Measurements from ENCODE around the gene PIAS3.
A peak's percentile ranks its signal among the peaks of the same experiment; 100 is the strongest.
"Not testable (repeated sequence)": the region's sequence is repeated elsewhere in the genome, so short reads cannot be mapped to it uniquely, and the experiment has no call there.

PIAS3 gene

DNA sequence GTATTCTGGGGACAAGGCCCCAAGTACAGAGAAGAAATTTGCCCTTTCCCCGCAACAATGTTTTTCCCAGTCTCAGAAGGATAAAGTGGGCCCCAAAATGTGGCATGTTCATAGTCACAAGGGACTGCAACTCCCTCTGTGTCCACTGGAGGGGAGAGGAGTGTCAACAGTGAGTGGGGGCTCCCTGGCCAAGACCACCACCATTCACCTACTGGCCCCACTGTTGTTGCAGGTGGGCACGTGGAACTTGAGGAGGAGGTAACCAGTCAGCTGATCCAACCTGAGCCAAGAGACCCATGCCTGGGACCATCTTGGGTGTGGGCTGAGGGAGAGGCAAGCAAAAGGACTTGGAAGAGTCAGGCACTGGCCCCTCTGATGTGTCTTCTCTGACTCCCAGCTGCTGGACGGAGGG is 12.7 kb downstream of the PIAS3 start:
- peaks cover 56% of the 10 kb centered on the region for H3K36me3 ChIP-seq (ENCODE audit: control insufficient read depth, insufficient read depth, low read length)
- H3K4me3 ChIP-seq (ENCODE audit: low read depth, low read length), result peak overlapping the region; percentile 73

DNA sequence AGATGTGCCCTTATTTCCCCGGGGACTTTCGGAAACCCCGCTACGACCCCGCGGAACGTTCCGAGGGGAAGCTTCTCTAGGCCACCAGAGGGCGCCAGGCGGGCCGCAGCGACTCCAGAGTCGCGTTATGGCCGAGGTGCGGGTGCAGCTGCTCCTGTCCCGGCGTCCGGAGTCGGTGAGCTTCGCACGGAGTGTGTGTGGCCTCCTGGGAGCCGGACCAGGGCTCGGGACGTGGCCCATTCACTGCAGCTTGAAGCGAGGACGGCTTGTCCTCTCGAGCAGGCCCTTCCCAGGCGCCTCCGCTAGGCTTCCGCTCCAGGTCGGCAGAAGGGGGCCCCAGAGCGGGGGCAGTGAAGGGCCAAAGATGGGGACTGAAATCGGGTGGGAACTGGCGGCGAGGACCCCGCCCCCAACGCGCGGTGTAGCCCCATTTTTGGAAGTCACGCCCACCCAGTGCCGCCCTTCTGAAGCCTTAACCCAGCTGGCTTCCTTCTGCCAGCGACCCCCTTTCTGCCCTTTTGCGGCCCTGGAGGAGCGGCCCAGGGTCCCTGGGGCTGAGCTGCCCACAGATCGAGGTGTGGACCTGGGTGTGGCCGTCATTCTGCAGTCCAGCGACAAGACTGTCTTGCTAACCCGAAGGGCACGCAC is 13.2 kb downstream of the PIAS3 start, which contains the start of gene NUDT17:
Gene NUDT17 (plus strand): TSS at position 117 of the 648 bp plus-strand sequence. CDS start 11 bp downstream, at position 128.
- Histone ChIP-seq H3K27me3 (ENCODE audit: control insufficient read depth, insufficient read depth, low read length) (no peaks in the 10 kb centered on the region), H3K27ac (ENCODE audit: low read depth, low read length) (no peak within 1 kb of the TSS), H3K4me3 (ENCODE audit: low read depth, low read length) (peak within 1 kb of the TSS; percentile 73), H3K4me1 (ENCODE audit: control insufficient read depth, insufficient read depth, low read length) (peaks cover 8% of the 10 kb centered on the region), H3K9ac (ENCODE audit: low read length) (peak within 1 kb of the TSS; percentile 71), H3K36me3 (ENCODE audit: control insufficient read depth, insufficient read depth, low read length) (peaks cover 56% of the 10 kb centered on the region), H3K9me3 (ENCODE audit: control insufficient read depth, insufficient read depth, low read depth, low read length) (no peaks in the 10 kb centered on the region)

More for the DNA sequence above, 12.7 kb downstream of the PIAS3 start:
- Histone ChIP-seq H3K27ac (ENCODE audit: low read depth, low read length) (no peak overlapping the region), H3K9me3 (ENCODE audit: control insufficient read depth, insufficient read depth, low read depth, low read length) (no peaks in the 10 kb centered on the region), H3K4me1 (ENCODE audit: control insufficient read depth, insufficient read depth, low read length) (peaks cover 8% of the 10 kb centered on the region), H3K9ac (ENCODE audit: low read length) (peak overlapping the region; percentile 71), H3K27me3 (ENCODE audit: control insufficient read depth, insufficient read depth, low read length) (no peaks in the 10 kb centered on the region)

- H3K9me3 ChIP-seq (ENCODE audit: control insufficient read depth, insufficient read depth, low read depth, low read length), result no peaks in the 10 kb centered on the region
- H3K36me3 ChIP-seq (ENCODE audit: control insufficient read depth, insufficient read depth, low read length), result peaks cover 56% of the 10 kb centered on the region
- peaks cover 8% of the 10 kb centered on the region for H3K4me1 ChIP-seq (ENCODE audit: control insufficient read depth, insufficient read depth, low read length)
- no peak overlapping the region for H3K27ac ChIP-seq (ENCODE audit: low read depth, low read length)
- H3K27me3 ChIP-seq (ENCODE audit: control insufficient read depth, insufficient read depth, low read length), result no peaks in the 10 kb centered on the region
- H3K9ac ChIP-seq (ENCODE audit: low read length), result peak overlapping the region; percentile 71
- H3K4me3 ChIP-seq (ENCODE audit: low read depth, low read length), result peak overlapping the region; percentile 73
Measured at GRCh38 chr1:145845144-145845513, 13.8 kb downstream of the PIAS3 start.

GRCh38 chr1:145843031-145843430 is 15.8 kb downstream of the PIAS3 start:
- Histone ChIP-seq H3K27me3 (ENCODE audit: control insufficient read depth, insufficient read depth, low read length) (no peaks in the 10 kb centered on the region), H3K9me3 (ENCODE audit: control insufficient read depth, insufficient read depth, low read depth, low read length) (no peaks in the 10 kb centered on the region), H3K27ac (ENCODE audit: low read depth, low read length) (no peak overlapping the region), H3K9ac (ENCODE audit: low read length) (no peak overlapping the region), H3K4me1 (ENCODE audit: control insufficient read depth, insufficient read depth, low read length) (peaks cover 8% of the 10 kb centered on the region), H3K36me3 (ENCODE audit: control insufficient read depth, insufficient read depth, low read length) (peaks cover 58% of the 10 kb centered on the region), H3K4me3 (ENCODE audit: low read depth, low read length) (no peak overlapping the region)

GRCh38 chr1:145837656-145838055 is 21.2 kb downstream of the PIAS3 start:
- Histone ChIP-seq H3K4me3 (ENCODE audit: low read depth, low read length) (no peak overlapping the region), H3K9me3 (ENCODE audit: control insufficient read depth, insufficient read depth, low read depth, low read length) (no peaks in the 10 kb centered on the region), H3K9ac (ENCODE audit: low read length) (no peak overlapping the region), H3K27me3 (ENCODE audit: control insufficient read depth, insufficient read depth, low read length) (no peaks in the 10 kb centered on the region), H3K36me3 (ENCODE audit: control insufficient read depth, insufficient read depth, low read length) (peaks cover 96% of the 10 kb centered on the region), H3K4me1 (ENCODE audit: control insufficient read depth, insufficient read depth, low read length) (no peaks in the 10 kb centered on the region), H3K27ac (ENCODE audit: low read depth, low read length) (no peak overlapping the region)

- not testable (repeated sequence) for H3K9ac ChIP-seq (ENCODE audit: low read length); H3K27ac ChIP-seq (ENCODE audit: low read depth, low read length); H3K27me3 ChIP-seq (ENCODE audit: control insufficient read depth, insufficient read depth, low read length); H3K9me3 ChIP-seq (ENCODE audit: control insufficient read depth, insufficient read depth, low read depth, low read length); H3K4me1 ChIP-seq (ENCODE audit: control insufficient read depth, insufficient read depth, low read length); H3K4me3 ChIP-seq (ENCODE audit: low read depth, low read length)
- peaks cover 92% of the 10 kb centered on the region for H3K36me3 ChIP-seq (ENCODE audit: control insufficient read depth, insufficient read depth, low read length)
Measured at GRCh38 chr1:145830810-145831209, 28.1 kb downstream of the PIAS3 start.

DNA sequence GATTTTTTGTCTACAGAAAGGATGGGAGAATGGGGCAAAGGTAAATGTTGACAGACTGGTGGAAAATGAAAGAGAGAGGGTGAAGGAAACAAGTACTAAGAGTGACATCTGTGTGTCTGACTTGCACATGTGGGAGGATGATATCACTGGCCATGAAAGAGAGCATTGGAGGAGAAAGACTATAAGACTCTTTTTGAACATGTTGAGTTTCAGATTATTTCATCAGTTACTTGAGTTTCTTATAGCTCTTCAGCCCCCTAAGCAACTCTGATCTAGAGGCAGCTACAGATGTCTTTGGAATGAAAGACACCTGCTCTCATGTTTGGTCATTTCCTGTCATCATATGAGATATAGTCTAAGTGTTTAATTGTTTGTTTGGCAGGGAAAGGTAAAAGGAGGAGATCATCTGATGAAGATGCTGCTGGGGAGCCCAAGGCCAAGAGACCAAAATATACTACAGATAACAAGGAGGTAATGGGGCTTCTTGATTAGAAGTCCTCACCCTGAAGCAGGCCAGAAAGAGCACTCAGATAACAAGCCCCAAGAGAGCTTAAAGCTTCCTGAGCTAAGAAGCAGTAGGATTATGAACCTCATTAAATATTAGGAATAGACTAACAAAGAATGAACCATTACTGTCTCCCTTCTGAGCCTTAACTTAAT is 30.4 kb downstream of the PIAS3 start:
- no peaks in the 10 kb centered on the region for H3K27me3 ChIP-seq (ENCODE audit: control insufficient read depth, insufficient read depth, low read length)
- no peak overlapping the region for H3K27ac ChIP-seq (ENCODE audit: low read depth, low read length)
- H3K4me1 ChIP-seq (ENCODE audit: control insufficient read depth, insufficient read depth, low read length), result no peaks in the 10 kb centered on the region
- no peak overlapping the region for H3K4me3 ChIP-seq (ENCODE audit: low read depth, low read length)
- no peaks in the 10 kb centered on the region for H3K9me3 ChIP-seq (ENCODE audit: control insufficient read depth, insufficient read depth, low read depth, low read length)
- H3K36me3 ChIP-seq (ENCODE audit: control insufficient read depth, insufficient read depth, low read length), result peaks cover 72% of the 10 kb centered on the region
- no peak overlapping the region for H3K9ac ChIP-seq (ENCODE audit: low read length)

GRCh38 chr1:145827966-145828365 is 30.9 kb downstream of the PIAS3 start:
- Histone ChIP-seq H3K4me3 (ENCODE audit: low read depth, low read length) (no peak overlapping the region), H3K9ac (ENCODE audit: low read length) (no peak overlapping the region), H3K36me3 (ENCODE audit: control insufficient read depth, insufficient read depth, low read length) (peaks cover 67% of the 10 kb centered on the region), H3K27ac (ENCODE audit: low read depth, low read length) (no peak overlapping the region), H3K4me1 (ENCODE audit: control insufficient read depth, insufficient read depth, low read length) (no peaks in the 10 kb centered on the region), H3K9me3 (ENCODE audit: control insufficient read depth, insufficient read depth, low read depth, low read length) (no peaks in the 10 kb centered on the region), H3K27me3 (ENCODE audit: control insufficient read depth, insufficient read depth, low read length) (no peaks in the 10 kb centered on the region)

- Histone ChIP-seq H3K27ac (ENCODE audit: low read depth, low read length) (no peak overlapping the region), H3K9me3 (ENCODE audit: control insufficient read depth, insufficient read depth, low read depth, low read length) (no peaks in the 10 kb centered on the region), H3K36me3 (ENCODE audit: control insufficient read depth, insufficient read depth, low read length) (peaks cover 50% of the 10 kb centered on the region), H3K4me3 (ENCODE audit: low read depth, low read length) (no peak overlapping the region), H3K27me3 (ENCODE audit: control insufficient read depth, insufficient read depth, low read length) (no peaks in the 10 kb centered on the region), H3K4me1 (ENCODE audit: control insufficient read depth, insufficient read depth, low read length) (no peaks in the 10 kb centered on the region), H3K9ac (ENCODE audit: low read length) (no peak overlapping the region)
Measured at GRCh38 chr1:145826030-145826429, 32.9 kb downstream of the PIAS3 start.

- Histone ChIP-seq H3K4me3 (ENCODE audit: low read depth, low read length) (peak overlapping the region; percentile 92), H3K27ac (ENCODE audit: low read depth, low read length) (peak overlapping the region; percentile 71; the same call in 1 of the 2 replicates), H3K27me3 (ENCODE audit: control insufficient read depth, insufficient read depth, low read length) (no peaks in the 10 kb centered on the region), H3K4me1 (ENCODE audit: control insufficient read depth, insufficient read depth, low read length) (no peaks in the 10 kb centered on the region), H3K9me3 (ENCODE audit: control insufficient read depth, insufficient read depth, low read depth, low read length) (no peaks in the 10 kb centered on the region), H3K36me3 (ENCODE audit: control insufficient read depth, insufficient read depth, low read length) (peaks cover 35% of the 10 kb centered on the region), H3K9ac (ENCODE audit: low read length) (peak overlapping the region; percentile 96)
Measured at GRCh38 chr1:145824499-145824842, 34.4 kb downstream of the PIAS3 start.

DNA sequence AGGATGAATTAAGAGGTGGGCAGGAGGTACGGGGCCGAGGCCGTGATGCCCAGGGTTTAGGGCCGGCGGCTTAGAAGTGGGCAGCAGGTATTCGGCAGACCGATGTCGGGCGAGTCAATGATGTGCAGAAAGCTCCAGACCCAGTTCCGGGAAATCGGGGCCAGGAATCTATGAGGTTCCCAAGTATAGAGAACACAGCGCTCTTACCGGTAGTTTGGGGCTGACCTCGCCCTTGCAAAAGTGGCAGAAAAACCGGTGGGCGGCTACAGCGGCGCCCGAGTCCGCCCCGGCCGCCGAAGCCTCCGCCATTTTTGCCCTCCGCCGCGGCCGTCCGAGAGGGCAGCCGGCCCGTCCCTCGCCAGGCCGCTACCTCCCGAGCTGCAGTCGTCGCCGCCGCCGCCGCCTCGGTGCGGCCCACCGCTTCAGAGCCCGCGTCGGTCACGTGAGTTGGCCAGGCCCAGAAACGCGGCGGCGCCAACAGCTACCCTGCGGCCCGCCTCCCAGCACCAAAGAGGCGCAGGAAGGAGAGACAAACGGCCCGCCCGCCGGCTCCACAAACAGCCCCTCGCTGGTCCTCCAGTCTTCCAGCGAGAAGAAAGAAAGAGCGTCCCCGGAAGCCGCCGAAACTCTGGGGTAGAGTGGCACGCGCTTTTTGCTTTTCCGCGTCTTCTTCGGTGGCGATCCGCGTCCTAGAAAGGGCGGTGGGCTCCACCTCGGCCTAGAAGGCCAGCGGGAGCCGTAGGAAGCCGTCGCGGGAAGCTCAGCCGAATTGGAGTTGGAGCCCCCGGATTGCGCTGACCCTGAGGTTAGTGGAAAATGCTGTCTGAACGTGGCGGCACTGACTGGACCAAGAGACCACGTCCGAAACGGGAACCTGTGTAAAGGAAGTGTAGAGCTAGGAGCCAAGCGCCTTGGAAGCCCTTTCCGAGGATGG is 35.0 kb downstream of the PIAS3 start, which contains the start of the genes POLR3C and RNF115:
Gene POLR3C (plus strand): TSS at position 636 of the 934 bp plus-strand sequence. CDS start 1,577 bp downstream, outside the sequence.
Gene RNF115 (minus strand): TSS at position 531 of the 934 bp plus-strand sequence. CDS start 222 bp downstream, at position 309.
- Histone ChIP-seq H3K27ac (ENCODE audit: low read depth, low read length) (peak within 1 kb of the TSS; percentile 71), H3K4me3 (ENCODE audit: low read depth, low read length) (peak within 1 kb of the TSS; percentile 92), H3K9me3 (ENCODE audit: control insufficient read depth, insufficient read depth, low read depth, low read length) (no peaks in the 10 kb centered on the region), H3K9ac (ENCODE audit: low read length) (peak within 1 kb of the TSS; percentile 96), H3K27me3 (ENCODE audit: control insufficient read depth, insufficient read depth, low read length) (no peaks in the 10 kb centered on the region), H3K4me1 (ENCODE audit: control insufficient read depth, insufficient read depth, low read length) (no peaks in the 10 kb centered on the region), H3K36me3 (ENCODE audit: control insufficient read depth, insufficient read depth, low read length) (peaks cover 28% of the 10 kb centered on the region)

All from HUES6 (cell line).